Type B pancreatic cell (in vitro differentiated cells): Measurements from ENCODE around the gene MRPL24. TPM values are rescaled to one million over a fixed set of nuclear protein-coding genes. Genes with fewer than 3 reads are reported as not detected.
A peak's percentile ranks its signal among the peaks of the same experiment; 100 is the strongest.

Source experiments
- DNase-seq: peaks from one replicate; pipeline ENCODE4 v3.0.0; 2021; ENCODE audit warnings: mixed read lengths; ENCODE audit not compliant: unreplicated experiment; ENCODE audit errors: extremely low spot score
- H3K27ac Mint-ChIP-seq: 2 replicates; pipeline ENCODE4 v1.8.0; 2021; ENCODE audit warnings: mild to moderate bottlenecking, mixed read lengths
- H3K27me3 Mint-ChIP-seq: 2 replicates; pipeline ENCODE4 v1.8.0; 2021; ENCODE audit warnings: mixed read lengths
- H3K36me3 Mint-ChIP-seq: 2 replicates; pipeline ENCODE4 v1.8.0; 2021; ENCODE audit warnings: mixed read lengths
- H3K4me1 Mint-ChIP-seq: one replicate; pipeline ENCODE4 v1.8.0; 2021; ENCODE audit warnings: mixed read lengths; ENCODE audit not compliant: unreplicated experiment
- H3K4me3 Mint-ChIP-seq: 2 replicates; pipeline ENCODE4 v1.8.0; 2021; ENCODE audit warnings: mild to moderate bottlenecking, mixed read lengths
- H3K9me3 Mint-ChIP-seq: 2 replicates; pipeline ENCODE4 v1.8.0; 2021; ENCODE audit warnings: mixed read lengths
- CTCF ChIP-seq: fragments of 200-600 bp; sonication (generic); conservative IDR thresholded peaks from 2 replicates; pipeline ENCODE4 v1.5.0; 2021; ENCODE audit warnings: antibody characterized with exemption, mild to moderate bottlenecking
- total RNA-seq: library from RNA; stranded (reverse); gene quantifications from 2 replicates; pipeline ENCODE4 v1.2.1, GENCODE V29; 2021; ENCODE audit warnings: low replicate concordance

The MRPL24 gene
- total RNA-seq, 1 donor from 2014 or later: 58.6 TPM

- TF ChIP-seq CTCF: no peak
- H3K9me3 Mint-ChIP-seq: no peaks in the 10 kb centered on the region
- H3K4me3 Mint-ChIP-seq: peak overlapping the region; percentile 58
- H3K4me1 Mint-ChIP-seq: peaks cover 64% of the 10 kb centered on the region
- no peak for DNase-seq
- peak overlapping the region; percentile 61 for H3K27ac Mint-ChIP-seq
- no peaks in the 10 kb centered on the region for H3K27me3 Mint-ChIP-seq
- H3K36me3 Mint-ChIP-seq: peaks cover 3% of the 10 kb centered on the region
Observed at GRCh38 chr1:156711011-156711817, 29.7 kb downstream of the MRPL24 start.

GRCh38 chr1:156709757-156710489 is 31.0 kb downstream of the MRPL24 start:
- no peak for TF ChIP-seq CTCF
- no peak for DNase-seq
- Mint-ChIP-seq H3K4me3 (peak overlapping the region; percentile 93), H3K36me3 (peaks cover 3% of the 10 kb centered on the region), H3K9me3 (no peaks in the 10 kb centered on the region), H3K27me3 (no peaks in the 10 kb centered on the region), H3K27ac (peak overlapping the region; percentile 3), H3K4me1 (peaks cover 57% of the 10 kb centered on the region)

GRCh38 chr1:156709031-156709430 is 31.9 kb downstream of the MRPL24 start:
- no peaks in the 10 kb centered on the region for H3K36me3 Mint-ChIP-seq
- no peak for TF ChIP-seq CTCF
- no peak for DNase-seq
- peaks cover 57% of the 10 kb centered on the region for H3K4me1 Mint-ChIP-seq
- H3K27ac Mint-ChIP-seq: peak overlapping the region; percentile 73
- H3K4me3 Mint-ChIP-seq: peak overlapping the region; percentile 93
- H3K9me3 Mint-ChIP-seq: no peaks in the 10 kb centered on the region
- H3K27me3 Mint-ChIP-seq: peaks cover 6% of the 10 kb centered on the region

- peaks cover 65% of the 10 kb centered on the region for H3K4me1 Mint-ChIP-seq
Observed at GRCh38 chr1:156708218-156708661, 32.6 kb downstream of the MRPL24 start.

More at GRCh38 chr1:156708218-156708661, 32.6 kb downstream of the MRPL24 start:
- Mint-ChIP-seq H3K9me3 (no peaks in the 10 kb centered on the region), H3K4me3 (peak overlapping the region; percentile 93), H3K36me3 (no peaks in the 10 kb centered on the region), H3K27ac (peak overlapping the region; percentile 73), H3K27me3 (peaks cover 7% of the 10 kb centered on the region)
- no peak for DNase-seq
- no peak for TF ChIP-seq CTCF
